ENCODE measurements around the gene ATCAY.

ATCAY gene

GRCh38 chr19:3975144-3975543, 94.7 kb downstream of the ATCAY start:
- Histone ChIP-seq H3K4me3 (ENCODE audit: extremely low read depth, insufficient read depth, low read length, poor library complexity, severe bottlenecking) (no peak overlapping the region), H3K27ac (ENCODE audit: low read depth, low read length, severe bottlenecking) (no peak overlapping the region), H3K4me1 (ENCODE audit: control insufficient read depth, insufficient read depth, low read length, poor library complexity, severe bottlenecking) (no peaks in the 10 kb centered on the region), H3K36me3 (ENCODE audit: control insufficient read depth, insufficient read depth, low read length) (peaks cover 59% of the 10 kb centered on the region), H3K9me3 (ENCODE audit: control insufficient read depth, low read length) (no peaks in the 10 kb centered on the region)
- 98 to 100% methylated on average over 7 to 8 of the region's 8 CpGs for WGBS, 2 experiments (ENCODE audit: insufficient coverage in 2 of 2)

GRCh38 chr19:3975637-3976087, 95.2 kb downstream of the ATCAY start:
- H3K4me1 ChIP-seq (ENCODE audit: control insufficient read depth, insufficient read depth, low read length, poor library complexity, severe bottlenecking): no peaks in the 10 kb centered on the region
- no peak overlapping the region for H3K4me3 ChIP-seq (ENCODE audit: extremely low read depth, insufficient read depth, low read length, poor library complexity, severe bottlenecking)
- no peaks in the 10 kb centered on the region for H3K9me3 ChIP-seq (ENCODE audit: control insufficient read depth, low read length)
- peak overlapping the region; percentile 23 for H3K27ac ChIP-seq (ENCODE audit: low read depth, low read length, severe bottlenecking)
- WGBS, 2 experiments (ENCODE audit: insufficient coverage in 2 of 2): 97 to 99% methylated on average over 12 to 14 of the region's 14 CpGs
- peaks cover 64% of the 10 kb centered on the region for H3K36me3 ChIP-seq (ENCODE audit: control insufficient read depth, insufficient read depth, low read length)

- Histone ChIP-seq H3K36me3 (ENCODE audit: control insufficient read depth, insufficient read depth, low read length) (peaks cover 74% of the 10 kb centered on the region), H3K4me1 (ENCODE audit: control insufficient read depth, insufficient read depth, low read length, poor library complexity, severe bottlenecking) (peaks cover 5% of the 10 kb centered on the region), H3K27ac (ENCODE audit: low read depth, low read length, severe bottlenecking) (no peak overlapping the region), H3K4me3 (ENCODE audit: extremely low read depth, insufficient read depth, low read length, poor library complexity, severe bottlenecking) (no peak overlapping the region), H3K9me3 (ENCODE audit: control insufficient read depth, low read length) (no peaks in the 10 kb centered on the region)
- WGBS, 2 experiments (ENCODE audit: insufficient coverage in 2 of 2): 95 to 96% methylated on average over 28 to 29 of the region's 29 CpGs
Observed at GRCh38 chr19:3976495-3977241, 96.2 kb downstream of the ATCAY start.
